Transverse colon (tissue), 4 donors: Measurements from ENCODE around the gene OR13C3. TPM values are rescaled to one million over a fixed set of nuclear protein-coding genes. Genes with fewer than 3 reads are reported as not detected.
"Not testable (repeated sequence)": the region's sequence is repeated elsewhere in the genome, so short reads cannot be mapped to it uniquely, and the experiment has no call there.

Experiments used
- DNase-seq: peaks from one replicate; pipeline ENCODE4 v3.0.0-alpha.2; 2019
- H3K27ac ChIP-seq, 4 donors: fragments of 200-600 bp; sonication (generic); 2 replicates each; pipeline ENCODE4 v1.5.1; 2016 to 2018; ENCODE audit warnings: inconsistent platforms in 4 of 4
- H3K27me3 ChIP-seq: fragments of 200-600 bp; sonication (generic); 2 replicates; pipeline ENCODE4 v1.5.1; 2017; ENCODE audit warnings: inconsistent platforms
- H3K36me3 ChIP-seq, 4 donors: fragments of 200-600 bp; sonication (generic); 2 replicates each; pipeline ENCODE4 v1.5.1; 2017 to 2019; ENCODE audit warnings: inconsistent platforms in 4 of 4
- H3K4me1 ChIP-seq, 4 donors: fragments of 200-600 bp; sonication (generic); 2 replicates each; pipeline ENCODE4 v1.5.1; 2017 to 2020; ENCODE audit warnings: inconsistent platforms in 4 of 4
- H3K4me3 ChIP-seq, 4 donors: fragments of 200-600 bp; sonication (generic); 1 replicate in 1 of 4; 2 replicates in 3 of 4; pipeline versions ENCODE4 v1.5.1 to v1.6.1; 2017 to 2019; ENCODE audit warnings: inconsistent platforms in 4 of 4
- H3K9me3 ChIP-seq, 2 donors: fragments of 200-600 bp; sonication (generic); 2 replicates each; pipeline ENCODE4 v1.5.1; 2017 to 2019; ENCODE audit warnings: inconsistent platforms in 2 of 2
- CTCF ChIP-seq, 5 experiments: fragments of 200-600 bp in 3 of 5; fragments of 450-650 bp in 2 of 5; sonication (generic) in 3 of 5; IDR thresholded peaks; 1 replicate in 2 of 5; 2 replicates in 3 of 5; pipeline ENCODE4 v1.5.1; 2016 to 2017; ENCODE audit warnings: antibody characterized with exemption in 5 of 5, inconsistent platforms in 3 of 5, mild to moderate bottlenecking in 2 of 5, moderate library complexity in 1 of 5
- EP300 ChIP-seq: sonication (generic); formaldehyde crosslinking; IDR thresholded peaks from one replicate; pipeline ENCODE4 v1.6.1; 2017; ENCODE audit warnings: antibody characterized with exemption, low read depth
- POLR2A ChIP-seq: fragments of 450-650 bp; IDR thresholded peaks from one replicate; pipeline ENCODE4 v1.6.1; 2016; ENCODE audit warnings: antibody characterized with exemption, mild to moderate bottlenecking, moderate library complexity
- POLR2AphosphoS5 ChIP-seq, 3 donors: sonication (generic); formaldehyde crosslinking; IDR thresholded peaks; one replicate each; pipeline ENCODE4 v1.6.1; 2016; ENCODE audit warnings: antibody characterized with exemption in 3 of 3
- WGBS, 2 donors: methylation state at CpG; one replicate each; pipeline ENCODE4 v1.1.5; 2018; ENCODE audit warnings: low coverage in 1 of 2; 5-methylcytosine and 5-hydroxymethylcytosine counted together
- in situ Hi-C, 4 donors: fragments of 200-750 bp; cut with MboI; loops; one replicate each; pipeline versions ENCODE4 v1.15.0 to v1.15.1; 2017; ENCODE audit warnings: low sequenced_read_pairs in 3 of 4, low pct_ligation_motif_present in 1 of 4, low pct_unique_long_range_greater_than_20kb in 1 of 4
- intact Hi-C: fragments of 100-400 bp; cut with DNase I; formaldehyde crosslinking; loops from one replicate; pipeline ENCODE4 v1.15.1; 2023; ENCODE audit warnings: low total_unique reads
- total RNA-seq, 4 donors: library from RNA; depleted of rRNA; stranded (reverse); fragments of >200 nt; gene quantifications; one replicate each; pipeline ENCODE4 v1.1.0, GENCODE V29; 2016

OR13C3 gene
- total RNA-seq, 4 donors from 2014 or later, result not detected

- H3K4me3 ChIP-seq, result no peak overlapping the region
- TF ChIP-seq POLR2A (no peak), EP300 (no peak), POLR2AphosphoS5 (IDR thresholded peaks at IDR 0.05) (no peak), CTCF (IDR thresholded peaks at IDR 0.05) (no peak)
- H3K36me3 ChIP-seq, result no peaks in the 10 kb centered on the region
- H3K4me1 ChIP-seq, result no peaks in the 10 kb centered on the region
- no peak overlapping the region for H3K27ac ChIP-seq
- H3K27me3 ChIP-seq, result no peaks in the 10 kb centered on the region
- no peaks in the 10 kb centered on the region for H3K9me3 ChIP-seq
- no peak for DNase-seq
- in situ Hi-C loops (no loop called here), intact Hi-C loops (no loop called here)
- WGBS, 2 donors, result 31 to 40% methylated on average over 1 of the region's 1 CpG
Measured at GRCh38 chr9:104553261-104553660, 16.6 kb upstream of the OR13C3 start.

GRCh38 chr9:104544644-104545043, 8.0 kb upstream of the OR13C3 start:
- no peaks in the 10 kb centered on the region for H3K9me3 ChIP-seq
- no peak for DNase-seq
- no peaks in the 10 kb centered on the region for H3K4me1 ChIP-seq
- H3K27ac ChIP-seq, result no peak overlapping the region
- H3K27me3 ChIP-seq, result no peaks in the 10 kb centered on the region
- in situ Hi-C loops (no loop called here), intact Hi-C loops (no loop called here)
- H3K4me3 ChIP-seq, result no peak overlapping the region
- 83 to 84% methylated on average over 3 to 4 of the region's 4 CpGs for WGBS, 2 donors
- no peaks in the 10 kb centered on the region for H3K36me3 ChIP-seq
- TF ChIP-seq POLR2AphosphoS5 (IDR thresholded peaks at IDR 0.05) (no peak), CTCF (IDR thresholded peaks at IDR 0.05) (no peak), EP300 (no peak), POLR2A (no peak)

- Histone ChIP-seq H3K4me1 (no peaks in the 10 kb centered on the region), H3K4me3 (no peak overlapping the region), H3K9me3 (no peaks in the 10 kb centered on the region), H3K27me3 (no peaks in the 10 kb centered on the region), H3K27ac (no peak overlapping the region), H3K36me3 (no peaks in the 10 kb centered on the region)
- in situ Hi-C loops (no loop called here), intact Hi-C loops (no loop called here)
- WGBS, 2 donors, result 28 to 38% methylated on average over 1 of the region's 1 CpG
- TF ChIP-seq CTCF (IDR thresholded peaks at IDR 0.05) (no peak), EP300 (no peak), POLR2A (no peak)
- DNase-seq, result no peak
Measured at GRCh38 chr9:104539275-104539674, 2.6 kb upstream of the OR13C3 start.

- H3K27me3 ChIP-seq, result no peaks in the 10 kb centered on the region
- H3K4me1 ChIP-seq, result no peaks in the 10 kb centered on the region
- TF ChIP-seq POLR2A (no peak), POLR2AphosphoS5 (IDR thresholded peaks at IDR 0.05) (no peak), CTCF (IDR thresholded peaks at IDR 0.05) (no peak), EP300 (no peak)
- no peak within 1 kb of the TSS for H3K27ac ChIP-seq
- DNase-seq, result no peak
- intact Hi-C loops (no loop called here), in situ Hi-C loops (no loop called here)
- no peak within 1 kb of the TSS for H3K4me3 ChIP-seq
- H3K9me3 ChIP-seq, result no peaks in the 10 kb centered on the region
- H3K36me3 ChIP-seq, result no peaks in the 10 kb centered on the region
Measured at GRCh38 chr9:104527109-104527508, 9.5 kb downstream of the OR13C3 start, which contains the start of gene OR13C4. Gene OR13C4, minus strand, starts transcription at chr9:104527209. Its CDS starts 0 bp downstream, at chr9:104527209.

- in situ Hi-C loops, H3K9me3 ChIP-seq, intact Hi-C loops, DNase-seq, H3K4me3 ChIP-seq, H3K27me3 ChIP-seq, H3K27ac ChIP-seq, H3K4me1 ChIP-seq, H3K36me3 ChIP-seq: not testable (repeated sequence)
- WGBS, 2 donors, result 89% methylated on average over 10 of the region's 10 CpGs; no CpG with 5 or more reads in 1 of the 2 donors
Measured at GRCh38 chr9:104520241-104520640, 16.4 kb downstream of the OR13C3 start.
